GM19324 (cell line): ENCODE results near the gene MB21D2.
"Not testable (repeated sequence)": the region's sequence is repeated elsewhere in the genome, so short reads cannot be mapped to it uniquely, and the experiment has no call there.

ENCODE experiments used
- ATAC-seq: cut with Tn5 transposase; IDR thresholded peaks from one replicate; pipeline ENCODE4 v1.9.1; 2021; ENCODE audit warnings: mild to moderate bottlenecking, moderate library complexity; ENCODE audit not compliant: unreplicated experiment, low FRiP score

Gene MB21D2

GRCh38 chr3:192862408-192863090 lies 55.1 kb downstream of the MB21D2 start:
- no peak for ATAC-seq

DNA sequence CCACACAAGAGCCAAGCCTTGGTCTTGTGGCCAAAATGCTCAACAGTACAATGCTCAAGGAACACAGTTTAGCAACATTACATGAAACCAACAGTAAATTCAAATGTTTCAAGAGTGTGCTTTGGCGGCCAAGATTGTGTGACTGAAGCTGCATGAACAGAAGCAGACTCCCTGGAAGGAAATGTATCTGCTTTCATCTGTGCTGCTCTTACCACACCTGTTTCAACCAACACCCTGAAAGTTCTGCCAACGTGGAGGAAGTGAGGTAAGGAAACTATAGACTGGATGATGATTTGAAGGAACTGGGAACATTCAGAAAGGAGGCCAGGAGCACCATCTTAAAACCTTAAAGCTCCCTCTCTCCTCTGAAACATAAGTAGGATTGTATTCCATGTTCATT lies 55.7 kb downstream of the MB21D2 start:
- ATAC-seq = peak; percentile 51

- no peak for ATAC-seq
These were observed 57.2 kb downstream of the MB21D2 start for GRCh38 chr3:192860454-192860853.

DNA sequence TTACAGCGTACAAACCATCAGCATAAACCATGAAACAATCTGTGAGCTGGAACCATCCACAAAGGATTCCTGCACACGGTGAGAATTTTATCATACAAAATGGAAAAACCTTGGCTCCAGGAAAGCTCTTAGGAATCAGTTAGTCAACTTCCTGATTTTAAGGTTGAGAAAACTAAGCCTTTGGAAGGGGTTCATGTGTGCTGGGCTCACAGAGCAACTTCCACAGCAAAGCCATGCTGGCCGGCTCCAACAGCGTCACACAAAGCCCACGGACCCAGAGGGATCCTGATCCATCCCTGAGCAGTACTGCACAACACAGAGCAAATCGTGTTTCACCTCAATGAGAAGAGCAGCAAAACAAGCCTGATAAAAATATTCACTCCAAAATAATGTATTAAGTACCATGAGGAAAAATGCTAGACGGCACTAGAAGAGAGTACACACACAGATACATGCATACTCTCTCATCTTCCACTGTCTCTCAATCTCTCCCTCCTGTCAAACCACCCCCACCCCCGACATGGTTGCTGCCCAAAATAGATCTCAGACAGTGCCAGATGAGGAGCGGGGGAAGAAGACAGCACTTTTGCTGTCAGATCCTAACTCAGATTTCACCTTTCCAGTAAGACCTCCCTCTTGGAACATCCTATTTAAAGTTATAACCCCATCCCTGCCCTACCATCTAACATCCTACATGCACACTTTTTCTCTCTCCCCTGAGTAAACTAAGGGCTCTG lies 58.6 kb downstream of the MB21D2 start:
- ATAC-seq = no peak

DNA sequence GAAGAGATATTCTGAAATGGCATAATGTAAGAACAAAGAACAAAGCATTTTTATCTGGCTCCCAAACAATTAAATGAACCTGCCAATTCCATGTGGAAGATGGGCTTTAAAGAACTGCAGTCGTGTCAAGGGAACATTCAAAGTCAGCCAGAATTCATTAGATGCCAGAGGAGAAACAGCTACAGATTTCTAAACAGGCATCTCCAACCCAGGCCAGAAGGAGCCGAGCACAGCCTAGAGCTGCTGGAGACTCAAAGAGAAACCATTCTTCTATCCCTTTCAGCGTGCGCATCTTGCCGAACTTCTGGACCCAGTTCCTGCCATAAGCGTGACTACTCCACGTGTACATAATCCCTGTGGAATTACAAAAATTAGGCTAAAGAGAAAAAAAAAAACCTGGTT lies 60.4 kb downstream of the MB21D2 start:
- ATAC-seq = no peak

- ATAC-seq = no peak
These were observed 62.2 kb downstream of the MB21D2 start for GRCh38 chr3:192855434-192855833.

- peak; percentile 60 for ATAC-seq
These were observed 65.8 kb downstream of the MB21D2 start for GRCh38 chr3:192851821-192852372.

DNA sequence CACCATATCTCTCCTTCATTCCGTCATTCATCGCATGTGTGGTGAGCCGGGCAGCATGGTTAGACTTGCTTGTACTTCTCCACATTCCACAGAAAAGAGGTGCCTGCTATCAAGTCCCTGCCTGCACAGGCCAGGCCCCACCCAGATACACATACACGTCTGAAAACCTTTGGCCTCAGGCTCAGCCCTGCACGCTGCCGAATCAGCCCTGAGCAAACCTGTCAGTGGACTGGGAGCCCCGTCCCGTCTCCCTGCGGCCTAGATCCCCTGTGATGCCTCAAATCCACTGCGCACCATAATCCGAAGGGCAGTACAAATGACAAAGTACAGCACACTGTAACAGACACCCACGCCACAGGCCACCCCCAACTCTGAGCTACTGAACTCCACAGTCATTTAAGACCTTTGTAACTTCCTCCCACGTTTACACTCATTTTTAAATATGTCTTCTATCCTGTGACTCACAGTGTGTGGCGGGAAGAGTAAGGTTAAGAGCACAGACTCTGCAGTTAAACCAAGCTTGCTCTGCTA lies 67.1 kb downstream of the MB21D2 start:
- ATAC-seq = peak; percentile 40

GRCh38 chr3:192849821-192850220 lies 67.8 kb downstream of the MB21D2 start:
- not testable (repeated sequence) for ATAC-seq

GRCh38 chr3:192848371-192849233 lies 69.1 kb downstream of the MB21D2 start:
- no peak for ATAC-seq

GRCh38 chr3:192847941-192848340 lies 69.7 kb downstream of the MB21D2 start:
- no peak for ATAC-seq

- no peak for ATAC-seq
These were observed 72.2 kb downstream of the MB21D2 start for GRCh38 chr3:192845526-192845855.

DNA sequence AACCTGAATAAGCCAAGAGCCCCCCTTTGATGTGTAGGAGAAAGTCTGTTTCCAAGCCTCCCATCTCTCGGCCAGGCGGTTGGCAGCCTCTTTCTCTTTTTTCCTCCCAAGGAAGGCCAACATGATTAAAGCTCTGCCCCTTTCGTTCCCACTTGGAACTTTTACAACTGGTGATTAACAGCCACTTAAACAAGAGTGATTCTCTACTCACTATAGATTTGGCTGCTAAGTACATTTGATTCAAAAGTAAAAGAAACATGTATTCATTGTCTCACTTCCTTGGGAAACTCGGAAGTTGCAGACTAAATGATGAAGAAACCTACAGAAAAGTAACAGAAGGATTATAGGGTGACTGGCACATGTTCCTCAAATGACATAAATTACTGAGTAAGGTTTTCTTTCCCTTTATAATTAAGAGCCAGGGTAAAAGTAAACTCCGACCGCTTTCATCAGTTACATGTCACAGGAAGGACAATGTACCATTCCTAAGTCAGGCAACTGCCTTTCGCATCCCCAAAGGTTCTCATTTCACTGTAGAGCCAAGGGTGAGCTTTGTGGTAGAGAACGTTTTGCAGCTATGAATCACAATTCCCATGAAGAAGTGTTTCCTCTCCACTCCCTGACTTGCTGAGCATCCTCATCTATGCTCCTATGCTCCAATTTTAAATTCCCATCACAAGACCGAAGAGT lies 72.7 kb downstream of the MB21D2 start:
- ATAC-seq = no peak

DNA sequence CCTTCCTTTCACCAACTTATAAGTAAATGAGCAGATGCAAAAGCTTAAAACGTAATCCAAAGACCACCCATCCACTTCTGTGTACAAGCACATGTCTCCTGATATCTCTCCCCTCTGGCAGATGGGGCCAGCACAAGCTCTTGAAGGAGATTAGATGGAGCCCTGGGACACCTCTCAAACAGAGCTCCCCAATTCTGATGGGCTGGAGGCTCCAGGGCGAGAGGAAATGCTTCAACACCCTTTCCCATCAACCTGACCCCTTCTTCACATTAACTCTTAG lies 73.2 kb downstream of the MB21D2 start:
- ATAC-seq = no peak

DNA sequence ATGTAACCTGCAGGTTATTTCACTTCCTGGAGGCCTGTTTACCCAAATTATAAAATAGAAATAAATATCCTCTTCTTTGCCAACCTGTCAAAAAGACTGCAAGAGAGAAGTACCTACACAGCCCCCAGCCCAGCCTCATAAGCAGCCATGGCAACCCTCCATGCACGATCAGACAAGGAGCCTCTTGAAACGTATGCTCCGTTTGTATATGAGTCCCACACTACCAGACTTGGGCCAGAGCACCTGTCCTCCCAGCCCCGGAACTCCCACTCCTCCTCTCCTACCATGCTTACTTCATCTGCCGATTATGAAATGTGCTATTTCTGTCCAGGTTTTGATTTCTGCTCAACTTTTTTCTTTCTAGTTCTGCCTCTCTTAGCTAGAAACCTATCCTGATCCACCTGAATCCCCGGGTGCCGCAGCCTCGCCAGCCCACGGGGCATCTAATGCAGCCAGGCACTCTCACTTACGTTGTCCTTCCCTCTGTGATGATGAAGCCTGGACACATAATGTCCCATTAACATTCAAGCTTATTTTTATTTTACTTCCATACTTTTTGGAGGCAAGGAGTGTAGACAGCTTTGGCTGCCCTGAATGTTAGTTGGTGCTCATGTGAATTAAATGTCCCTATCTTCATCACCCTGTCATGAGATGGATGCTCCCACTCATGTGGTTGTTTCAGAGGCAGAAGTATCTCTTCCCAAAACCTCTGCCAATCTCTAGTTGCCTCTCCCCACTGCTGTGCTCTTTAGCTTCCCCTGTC lies 73.8 kb downstream of the MB21D2 start:
- ATAC-seq = no peak

GRCh38 chr3:192843119-192843518 lies 74.5 kb downstream of the MB21D2 start:
- ATAC-seq = no peak

- ATAC-seq = no peak
These were observed 74.9 kb downstream of the MB21D2 start for GRCh38 chr3:192842711-192843110.

DNA sequence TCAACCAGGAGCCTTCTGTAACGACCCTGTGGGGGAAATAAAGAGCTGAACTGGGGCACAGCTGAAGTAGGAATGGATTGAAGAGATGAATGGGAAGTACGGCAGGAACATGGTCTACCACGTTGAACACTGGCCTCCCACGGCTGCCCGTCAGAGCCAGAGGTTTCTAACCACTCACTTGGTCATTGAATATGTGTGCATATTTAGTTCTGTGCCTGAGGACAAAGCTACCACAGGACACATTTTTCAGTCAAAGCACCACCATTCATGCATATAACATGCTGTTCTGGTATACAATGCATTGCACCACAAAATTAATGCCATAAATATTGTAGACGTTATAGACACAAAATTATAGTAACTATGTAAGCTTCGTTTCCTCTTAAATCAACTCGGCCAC lies 75.5 kb downstream of the MB21D2 start:
- ATAC-seq = no peak

DNA sequence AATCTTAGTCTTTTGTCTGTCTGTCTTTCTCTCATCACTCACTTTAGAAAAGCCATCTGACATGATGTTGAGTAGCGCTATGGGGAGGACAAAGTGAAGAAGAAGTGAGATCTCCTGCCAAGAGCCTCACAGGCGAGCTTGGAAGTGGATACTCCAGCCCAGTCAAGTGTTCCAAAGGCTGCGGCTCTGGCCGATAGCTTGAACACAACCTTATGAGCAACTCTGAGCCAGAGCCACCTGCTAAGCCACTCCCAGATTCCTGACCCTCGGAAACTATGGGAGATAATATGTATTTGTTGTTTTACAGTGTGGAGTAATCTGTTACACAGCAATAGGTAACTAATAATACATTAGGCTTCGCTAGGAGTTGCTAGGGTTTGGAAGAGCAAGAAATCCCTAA lies 76.2 kb downstream of the MB21D2 start:
- ATAC-seq = no peak
